Left lobe of liver (tissue), 2 donors: ENCODE measurements around the gene CAND1. TPM values are rescaled to one million over a fixed set of nuclear protein-coding genes. Genes with fewer than 3 reads are reported as not detected.
"Not testable (repeated sequence)": the region's sequence is repeated elsewhere in the genome, so short reads cannot be mapped to it uniquely, and the experiment has no call there.

Experiments
- ATAC-seq: fragments of 200-7000 bp; cut with Tn5 transposase; one replicate; pipeline ENCODE4 v1.9.1; 2020; ENCODE audit warnings: mild to moderate bottlenecking, moderate library complexity
- DNase-seq: peaks from one replicate; pipeline ENCODE4 v3.0.0-alpha.2; 2020; ENCODE audit warnings: low spot score
- total RNA-seq: library from RNA; stranded (reverse); gene quantifications from one replicate; pipeline ENCODE4 v1.2.1, GENCODE V29; 2021
- donor health status: DM: no; HTN: no; CAD: no; lungs with moderate emphysema.
- donor health status: DM: no; HTN: yes; CAD: no.

CAND1 gene
- total RNA-seq, 1 donor from 2014 or later: 50.7 TPM

DNA sequence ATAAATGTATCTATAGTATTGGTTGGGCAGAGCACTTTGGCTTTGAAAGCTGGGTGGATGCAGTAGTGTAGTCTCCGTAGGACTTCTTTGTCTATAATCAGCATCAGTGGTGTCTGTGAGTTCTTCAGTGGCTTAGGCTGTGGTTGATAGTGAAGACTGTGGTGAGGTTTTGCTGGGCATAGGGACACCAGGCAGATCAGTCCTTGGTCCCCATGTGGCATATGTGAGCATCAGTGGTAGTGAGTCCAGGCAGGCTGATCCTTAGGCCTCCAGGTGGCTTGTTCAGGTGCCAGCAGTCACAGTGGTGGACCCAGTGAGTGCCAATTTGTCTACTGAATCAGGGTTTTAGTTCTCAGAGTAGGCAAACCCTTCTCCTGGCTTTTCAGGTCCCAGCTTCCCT, 70.4 kb downstream of the CAND1 start:
- no peak for ATAC-seq
- DNase-seq: no peak

DNA sequence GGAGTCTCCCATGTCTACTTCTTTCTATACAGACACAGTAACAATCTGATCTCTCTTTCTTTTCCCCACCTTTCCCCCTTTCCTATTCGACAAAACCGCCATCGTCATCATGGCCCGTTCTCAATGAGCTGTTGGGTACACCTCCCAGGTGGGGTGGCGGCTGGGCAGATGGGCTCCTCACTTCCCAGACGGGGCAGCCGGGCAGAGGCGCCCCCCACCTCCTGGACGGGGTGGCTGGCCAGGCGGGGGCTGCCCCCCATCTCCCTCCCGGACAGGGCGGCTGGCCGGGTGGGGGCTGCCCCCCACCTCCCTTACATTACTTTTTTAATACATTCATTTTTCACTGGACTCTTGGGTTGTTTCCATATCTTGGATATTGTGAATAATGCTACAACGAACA, 71.9 kb downstream of the CAND1 start:
- DNase-seq, ATAC-seq: not testable (repeated sequence)

DNA sequence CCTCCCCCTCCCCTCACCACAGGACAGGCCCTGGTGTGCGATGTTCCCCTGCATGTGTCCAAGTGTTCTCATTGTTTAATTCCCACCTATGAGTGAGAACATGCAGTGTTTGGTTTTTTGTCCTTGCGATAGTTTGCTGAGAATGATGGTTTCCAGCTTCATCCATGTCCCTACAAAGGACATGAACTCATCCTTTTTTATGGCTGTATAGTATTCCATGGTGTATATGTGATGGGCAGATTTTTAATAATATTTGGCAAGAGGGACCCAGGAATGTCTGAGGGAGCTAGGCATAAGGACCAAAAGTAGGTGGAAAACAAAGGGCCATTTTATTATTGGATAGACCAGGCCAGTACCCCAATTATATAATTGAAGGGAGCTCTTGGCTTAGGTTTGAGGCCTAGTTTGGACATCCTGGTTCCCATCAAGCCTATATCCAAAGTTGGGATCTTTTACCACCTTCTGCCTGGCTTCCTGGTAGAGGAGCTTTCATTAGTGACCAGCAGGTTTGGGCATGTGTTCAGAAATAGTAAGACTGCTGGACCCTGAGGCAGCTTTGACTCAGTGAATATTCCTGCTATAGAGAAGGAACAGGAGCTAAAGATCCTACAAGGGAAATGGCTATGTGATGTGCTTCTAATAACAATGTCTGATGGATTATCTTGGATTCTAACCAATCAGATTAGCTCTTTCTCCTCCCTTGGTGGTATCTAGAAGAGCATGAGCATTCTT, 76.0 kb downstream of the CAND1 start:
- DNase-seq: no peak
- ATAC-seq: no peak

DNA sequence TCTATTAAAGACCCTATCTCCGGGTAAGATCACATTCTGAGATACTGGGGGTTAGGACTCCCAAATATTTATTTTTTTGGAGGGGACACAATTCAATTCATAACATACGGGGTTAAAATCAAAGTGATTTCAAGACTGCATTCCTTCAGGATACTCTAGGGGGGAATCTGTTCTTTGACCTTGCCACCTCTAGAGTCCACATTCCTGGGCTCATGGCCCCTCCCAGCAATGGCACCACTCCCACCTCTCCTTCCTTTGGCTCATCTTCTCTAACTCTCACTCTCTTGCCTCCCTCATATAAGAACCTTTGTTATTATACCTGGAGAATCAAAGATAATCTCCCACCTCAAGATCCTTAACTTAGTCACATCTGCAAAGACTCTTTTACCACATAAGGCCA, 79.5 kb downstream of the CAND1 start:
- DNase-seq: no peak
- no peak for ATAC-seq

DNA sequence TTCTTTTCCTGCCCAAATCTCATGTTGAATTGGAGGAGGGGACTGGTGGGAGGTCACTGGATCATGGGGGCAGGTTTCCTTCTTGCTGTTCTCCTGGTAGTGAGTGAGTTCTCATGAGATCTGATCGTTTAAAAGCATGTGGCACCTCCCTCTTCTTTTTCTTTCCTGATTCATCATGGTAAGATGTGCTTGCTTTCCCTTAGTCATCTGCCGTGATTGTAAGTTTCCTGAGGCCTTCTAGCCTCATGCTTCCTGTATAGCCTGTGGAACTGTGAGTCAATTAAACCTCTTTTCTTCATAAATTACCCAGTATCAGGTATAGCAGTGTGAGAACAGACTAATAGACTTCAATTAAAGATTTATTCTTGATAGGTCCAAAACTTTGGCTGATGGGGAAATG, 83.5 kb downstream of the CAND1 start:
- DNase-seq: no peak
- no peak for ATAC-seq

DNA sequence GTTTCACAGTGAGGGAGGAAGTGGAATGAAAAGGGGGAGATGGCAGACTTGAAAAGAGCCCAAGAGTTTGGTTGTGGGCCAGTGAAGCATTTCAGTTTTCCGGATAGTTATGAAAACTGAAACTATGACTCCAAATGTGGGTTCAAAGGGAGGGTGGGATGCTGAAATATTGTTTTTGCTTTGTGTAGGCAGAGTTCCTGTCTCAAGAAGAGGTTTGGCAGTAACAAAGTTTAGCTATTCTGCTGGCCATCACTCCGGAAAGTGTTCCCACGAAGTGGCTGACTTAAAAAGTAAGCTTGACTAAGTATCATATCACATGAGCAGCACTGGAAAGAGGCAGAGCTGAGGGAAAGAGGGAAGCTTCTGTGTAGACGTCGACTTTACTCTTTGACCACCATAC, 85.2 kb downstream of the CAND1 start:
- DNase-seq (no peak), ATAC-seq (no peak)

DNA sequence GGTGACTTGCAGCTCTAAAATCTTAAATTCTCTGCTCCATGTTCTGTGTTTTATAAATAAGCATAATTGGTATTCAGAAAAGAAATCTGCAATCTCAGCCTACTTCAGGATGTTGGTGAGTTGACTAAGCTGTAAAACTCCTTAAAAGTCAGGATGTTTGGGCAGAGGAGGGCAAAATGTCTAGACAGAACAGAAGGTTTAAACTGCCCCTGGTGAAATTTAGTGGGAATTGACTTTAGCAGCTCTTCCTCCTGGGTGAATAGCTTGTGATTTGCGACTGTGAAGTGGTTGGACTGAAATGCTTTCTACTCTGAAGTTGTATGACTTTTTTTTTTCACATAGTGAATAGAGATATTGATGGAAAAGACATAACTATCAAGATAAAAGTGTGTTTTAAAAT, 85.8 kb downstream of the CAND1 start:
- no peak for ATAC-seq
- DNase-seq: no peak

DNA sequence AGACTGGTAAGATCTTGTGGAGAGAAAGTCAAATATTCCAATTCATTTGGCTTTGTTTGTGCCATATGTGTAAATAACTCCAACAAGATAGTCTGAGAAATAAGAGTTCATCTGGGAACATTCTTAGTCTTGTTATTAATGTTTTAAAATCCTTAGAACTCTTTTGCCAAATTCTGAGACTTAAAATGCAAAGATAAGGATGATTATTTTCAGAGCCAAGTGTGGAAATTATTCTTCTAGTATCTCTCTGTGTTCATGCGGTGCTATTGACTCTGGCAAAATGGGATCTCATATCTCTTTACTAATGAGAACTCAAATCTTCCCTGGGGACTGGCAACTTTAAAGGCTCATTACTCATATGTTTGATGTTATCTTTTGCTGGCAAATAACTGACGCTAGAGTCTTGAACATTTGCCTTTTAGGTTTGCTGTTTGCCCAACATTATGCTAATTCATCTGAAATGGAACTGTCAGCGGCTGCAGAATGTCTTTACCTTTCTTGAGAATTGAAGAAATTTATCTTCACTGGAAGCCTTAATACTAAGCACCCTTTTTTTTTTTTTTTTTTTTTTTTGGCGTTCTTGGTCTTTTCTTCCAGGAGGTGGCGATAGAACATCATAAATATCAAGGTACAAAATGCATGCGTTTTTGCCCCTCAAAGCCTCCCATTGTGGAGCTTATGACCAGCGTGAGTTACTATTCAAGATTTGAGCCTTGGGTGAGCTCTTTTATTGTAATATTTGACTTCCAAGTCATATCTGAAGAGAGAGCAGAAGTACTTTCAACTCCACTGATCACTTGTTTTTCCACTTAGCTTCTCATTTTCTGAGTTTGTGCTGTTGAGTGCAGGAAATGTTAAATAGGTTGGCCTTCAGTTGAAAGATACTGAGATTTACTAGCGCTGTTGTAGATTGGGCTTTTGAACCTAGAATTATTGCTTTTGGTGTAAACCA, 86.5 kb downstream of the CAND1 start:
- ATAC-seq (peak; percentile 86), DNase-seq (no peak)

DNA sequence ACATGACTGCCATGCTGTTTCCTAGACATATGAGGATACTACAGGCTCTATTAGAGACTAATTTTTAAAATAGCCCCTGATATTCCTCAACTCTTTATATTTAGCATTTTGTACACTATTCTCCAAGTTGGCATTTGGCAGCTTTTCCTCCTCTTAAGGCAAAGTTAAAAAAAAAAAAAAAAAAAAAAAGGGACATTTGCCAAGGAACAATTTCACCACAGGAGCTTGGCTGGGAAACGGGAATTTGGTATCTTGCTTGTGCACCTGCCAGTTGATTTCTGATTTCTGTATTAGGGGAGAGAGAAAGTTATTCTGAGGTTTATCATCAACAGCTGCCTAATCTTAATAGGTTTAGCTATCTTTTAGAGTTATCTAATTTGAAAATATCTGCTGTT, 87.2 kb downstream of the CAND1 start:
- ATAC-seq (peak; percentile 59), DNase-seq (no peak)

DNA sequence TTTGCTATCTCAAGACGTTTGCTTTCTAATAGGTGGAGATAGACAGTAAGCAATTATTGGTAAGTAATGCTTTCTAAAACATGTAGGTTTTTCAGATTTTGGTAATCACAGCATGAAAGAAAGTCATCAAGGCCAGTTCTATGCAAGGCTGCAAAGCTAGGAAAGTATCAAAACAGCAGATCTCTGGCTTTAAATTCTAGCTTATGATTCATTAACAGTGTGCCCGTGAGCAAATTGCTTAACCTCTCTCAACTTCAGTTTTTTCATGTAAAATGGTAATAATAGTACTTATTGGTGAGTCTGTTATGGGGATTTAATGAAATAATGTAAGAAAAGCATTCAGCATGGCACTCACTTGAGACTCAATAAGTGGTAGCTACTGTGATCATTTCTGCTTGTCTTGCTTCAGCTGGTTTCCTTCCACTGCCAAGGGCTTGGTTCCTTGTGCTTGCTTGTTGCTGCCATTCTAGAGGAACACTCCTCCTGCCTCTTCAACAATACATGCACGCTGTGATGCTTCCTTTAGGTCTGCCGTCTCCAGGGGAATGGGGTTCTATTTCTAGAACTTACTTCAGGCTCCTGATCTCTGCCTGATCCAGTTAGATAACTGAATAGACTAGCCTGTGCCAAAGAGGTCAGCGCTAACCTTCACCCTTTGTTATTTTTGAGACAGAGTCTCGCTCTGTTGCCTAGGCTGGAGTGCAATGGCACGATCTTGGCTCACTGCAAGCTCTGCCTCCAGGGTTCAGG, 88.4 kb downstream of the CAND1 start:
- peak; percentile 73 for ATAC-seq
- peak; percentile 54 for DNase-seq

DNA sequence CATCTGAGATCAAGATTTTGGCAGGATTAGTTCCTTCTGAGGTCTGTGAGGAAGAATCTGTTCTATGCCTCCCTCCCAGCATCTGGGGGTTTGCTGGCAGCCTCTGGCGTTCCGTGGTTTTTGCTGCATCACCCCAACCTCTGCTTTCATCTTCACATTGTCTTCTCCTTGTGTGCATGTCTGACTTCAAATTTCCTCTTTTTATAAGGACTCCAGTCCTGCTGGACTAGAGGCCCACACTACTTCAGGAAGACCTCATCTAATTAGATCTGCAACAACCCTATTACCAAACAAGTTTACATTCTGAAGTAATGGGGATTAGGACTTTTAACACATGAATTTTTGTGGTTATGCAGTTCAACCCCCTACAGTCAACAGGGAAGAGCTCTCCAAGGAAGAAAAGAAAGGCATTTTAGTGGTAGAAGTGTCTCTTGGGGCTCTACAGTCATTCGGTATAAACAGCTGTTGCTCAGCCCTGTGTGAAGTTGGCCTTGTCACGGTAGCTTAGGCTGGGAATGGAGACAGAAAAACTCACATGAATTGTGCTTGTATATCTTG, 89.7 kb downstream of the CAND1 start:
- no peak for ATAC-seq

DNA sequence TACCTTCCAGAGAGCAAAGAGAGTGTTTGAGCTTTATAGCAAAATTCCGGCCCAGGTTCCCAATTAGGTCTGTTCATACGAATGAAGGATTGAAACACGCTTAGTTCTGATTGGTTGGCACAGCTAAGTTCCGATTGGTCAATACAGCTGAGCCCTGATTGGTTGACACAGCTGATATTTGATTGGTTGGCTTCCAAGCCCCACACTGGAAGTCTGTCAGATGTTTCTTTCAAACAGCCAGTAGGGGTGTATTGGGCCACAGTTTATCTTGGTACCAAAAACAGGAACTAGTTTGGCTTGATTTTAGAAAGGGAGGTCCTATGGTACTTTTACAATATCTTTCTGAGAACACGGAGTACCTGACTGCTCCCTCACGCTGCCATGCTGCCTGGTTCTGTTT, 93.4 kb downstream of the CAND1 start:
- DNase-seq: no peak
- no peak for ATAC-seq

More for the DNA sequence above, 89.7 kb downstream of the CAND1 start:
- no peak for DNase-seq

DNA sequence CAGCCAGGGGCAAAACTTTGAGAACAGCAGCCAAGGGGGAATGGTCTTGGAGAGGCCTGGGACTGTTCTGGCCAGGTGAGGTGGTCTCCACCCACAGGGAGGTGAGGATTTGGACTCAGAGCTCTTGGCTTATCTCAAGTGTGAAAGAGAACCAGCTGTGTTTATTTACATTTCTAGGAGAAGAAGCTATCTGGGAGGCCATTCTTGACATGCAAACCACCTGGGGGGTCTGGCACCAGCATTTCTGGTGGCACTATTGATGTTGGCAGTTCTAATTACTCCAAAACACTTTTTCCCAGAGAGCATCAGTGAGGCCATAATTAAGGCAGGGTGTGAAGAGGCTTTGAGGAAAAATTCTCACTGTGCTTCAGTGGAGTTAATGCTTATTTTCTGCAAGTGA, 95.1 kb downstream of the CAND1 start:
- ATAC-seq: no peak
- no peak for DNase-seq

DNA sequence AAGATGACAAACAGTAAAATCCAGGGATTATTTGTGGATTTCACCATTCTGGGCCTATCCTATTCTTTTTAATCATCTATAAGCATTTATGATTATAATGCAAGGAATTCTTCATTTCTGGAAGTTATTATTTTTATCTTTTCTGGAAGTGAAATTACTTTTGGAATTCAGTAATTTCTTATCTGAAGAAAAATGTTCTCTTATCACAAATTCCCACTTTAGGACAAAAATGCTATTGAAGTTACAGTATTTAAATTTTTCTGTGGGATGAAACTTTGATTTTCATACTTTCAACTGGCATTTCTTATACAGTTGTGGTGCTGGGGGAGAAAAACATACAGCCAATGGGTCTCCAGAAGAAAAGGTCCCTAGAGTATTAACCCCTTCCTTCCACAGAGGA, 96.0 kb downstream of the CAND1 start:
- DNase-seq (no peak), ATAC-seq (no peak)

DNA sequence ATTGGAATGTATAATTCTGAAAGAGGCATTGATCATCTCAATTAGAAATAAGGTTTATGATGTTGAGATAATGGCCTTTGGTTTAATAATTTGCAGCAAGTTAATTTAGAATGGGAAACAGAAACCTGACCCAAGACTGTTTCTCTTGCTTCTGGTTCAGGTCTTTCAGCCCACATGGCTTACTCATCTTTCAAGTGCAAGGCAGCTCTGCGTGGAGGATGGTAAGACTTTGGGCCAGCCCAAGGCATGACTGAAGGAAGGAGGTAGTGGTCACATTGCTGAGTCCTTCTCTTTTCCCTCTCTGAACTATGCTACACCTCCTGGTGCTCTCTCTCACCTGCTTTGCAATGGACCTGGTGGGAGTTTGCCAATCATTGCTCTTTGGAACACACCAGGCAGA, 98.7 kb downstream of the CAND1 start:
- ATAC-seq (no peak), DNase-seq (no peak)
